ENCODE data around the gene STX5. TPM values are rescaled to one million over a fixed set of nuclear protein-coding genes. Genes with fewer than 3 reads are reported as not detected.
A peak's percentile ranks its signal among the peaks of the same experiment; 100 is the strongest.

STX5 gene
- total and polyA plus RNA-seq, 9 of the 15 experiments (the other 6 are each of a cell fraction or from before 2014, with no cell fraction given) = 2.8 to 28.6 (median 23.7) TPM

GRCh38 chr11:62839050-62839945 is 7.4 kb upstream of the STX5 start, which contains the start of gene WDR74 (continued):
- TF ChIP-seq SNRNP70 (optimal IDR thresholded peaks at IDR 0.05; ENCODE audit: low read depth, low read length) (no peak), CEBPB (tag; IDR thresholded peaks at IDR 0.05) (no peak), MTA2 (IDR thresholded peaks at IDR 0.05; ENCODE audit: low read depth) (no peak), FOXA1 (IDR thresholded peaks at IDR 0.05; ENCODE audit: borderline replicate concordance) (no peak), ZNF512 (tag; IDR thresholded peaks at IDR 0.05) (no peak), XRCC5 (IDR thresholded peaks at IDR 0.05; ENCODE audit: low read depth, low read length) (peak; percentile 74; the same call in 1 of the 2 replicates), KAT8 (IDR thresholded peaks at IDR 0.05; ENCODE audit: low read depth) (no peak), SIN3A (IDR thresholded peaks at IDR 0.05; ENCODE audit: borderline replicate concordance in 2 of 2, control insufficient read depth in 1 of 2, low read depth in 2 of 2, low read length in 2 of 2) (peak; percentile 99 to 100), FOSL1 (tag; conservative IDR thresholded peaks at IDR 0.05) (peak; percentile 16; the same call in 1 of the 2 replicates), HOXB6 (CRISPR knock-in tag; IDR thresholded peaks at IDR 0.05; ENCODE audit: borderline replicate concordance) (no peak), CXXC5 (CRISPR knock-in tag; IDR thresholded peaks at IDR 0.05) (peak; percentile 59), CREM (IDR thresholded peaks at IDR 0.05; ENCODE audit: low read depth) (peak; percentile 100), SNIP1 (IDR thresholded peaks at IDR 0.05; ENCODE audit: low read depth) (no peak), TCFL5 (CRISPR knock-in tag; conservative IDR thresholded peaks at IDR 0.05) (no peak), ZBED1 (IDR thresholded peaks at IDR 0.05) (no peak), SREBF2 (CRISPR knock-in tag; IDR thresholded peaks at IDR 0.05) (no peak), SMARCE1 (IDR thresholded peaks at IDR 0.05) (no peak), ZNF311 (CRISPR knock-in tag; IDR thresholded peaks at IDR 0.05) (no peak), JUN (IDR thresholded peaks at IDR 0.05; ENCODE audit: borderline replicate concordance, low read depth, low read length) (peak; percentile 92; the same call in 1 of the 2 replicates), JUN (CRISPR knock-in tag; IDR thresholded peaks at IDR 0.05; ENCODE audit: borderline replicate concordance) (peak; percentile 82), ARID2 (IDR thresholded peaks at IDR 0.05) (no peak), RB1 (IDR thresholded peaks at IDR 0.05; ENCODE audit: low read depth) (peak; percentile 70; the same call in 1 of the 2 replicates), PURB (CRISPR knock-in tag; IDR thresholded peaks at IDR 0.05; ENCODE audit: low read depth) (no peak), DDX20 (tag; IDR thresholded peaks at IDR 0.05; ENCODE audit: low read depth) (no peak), SP2 (IDR thresholded peaks at IDR 0.05; ENCODE audit: extremely low read depth, low read depth, low read length, poor library complexity, severe bottlenecking) (no peak), FOXK1 (CRISPR knock-in tag; IDR thresholded peaks at IDR 0.05; ENCODE audit: borderline replicate concordance) (peak; percentile 84; the same call in 1 of the 2 replicates), ZNF146 (CRISPR knock-in tag; IDR thresholded peaks at IDR 0.05; ENCODE audit: unreplicated experiment) (no peak), BACH1 (tag; IDR thresholded peaks at IDR 0.05) (peak; percentile 72; the same call in 1 of the 2 replicates)
- TF ChIP-seq, protein P1, sequence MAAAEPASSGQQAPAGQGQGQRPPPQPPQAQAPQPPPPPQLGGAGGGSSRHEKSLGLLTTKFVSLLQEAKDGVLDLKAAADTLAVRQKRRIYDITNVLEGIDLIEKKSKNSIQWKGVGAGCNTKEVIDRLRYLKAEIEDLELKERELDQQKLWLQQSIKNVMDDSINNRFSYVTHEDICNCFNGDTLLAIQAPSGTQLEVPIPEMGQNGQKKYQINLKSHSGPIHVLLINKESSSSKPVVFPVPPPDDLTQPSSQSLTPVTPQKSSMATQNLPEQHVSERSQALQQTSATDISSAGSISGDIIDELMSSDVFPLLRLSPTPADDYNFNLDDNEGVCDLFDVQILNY (CRISPR knock-in tag; IDR thresholded peaks at IDR 0.05) = no peak

Data from K562 (cell line).